DND-41 (cell line): ENCODE results near the gene PLVAP.

ENCODE experiments used
- ATAC-seq: fragments of 200-7000 bp; cut with Tn5 transposase; 3 replicates; pipeline ENCODE4 v1.9.1; 2021; ENCODE audit warnings: low read depth; ENCODE audit not compliant: insufficient read depth
- DNase-seq: peaks from one replicate; pipeline ENCODE4 v3.0.0-alpha.2; 2020
- H2AFZ ChIP-seq: 2 replicates; pipeline ENCODE4 v1.6.0; 2012; ENCODE audit warnings: low read depth, low read length
- H3K27ac ChIP-seq: 2 replicates; pipeline ENCODE4 v1.5.1; 2012; ENCODE audit warnings: low read length, inconsistent platforms
- H3K27me3 ChIP-seq: fragments of 200-600 bp; sonication (generic); 2 replicates; pipeline ENCODE4 v1.6.0; 2012; ENCODE audit warnings: low read length, mild to moderate bottlenecking, inconsistent platforms; ENCODE audit not compliant: insufficient read depth, poor library complexity
- H3K36me3 ChIP-seq: 2 replicates; pipeline ENCODE4 v1.5.1; 2012; ENCODE audit warnings: low read length, inconsistent platforms; ENCODE audit not compliant: insufficient read depth
- H3K4me1 ChIP-seq: 2 replicates; pipeline ENCODE4 v1.5.1; 2012; ENCODE audit warnings: mild to moderate bottlenecking, low read length; ENCODE audit not compliant: insufficient read depth
- H3K4me2 ChIP-seq: 2 replicates; pipeline ENCODE4 v1.6.0; 2012; ENCODE audit warnings: mild to moderate bottlenecking, moderate library complexity, low read length, inconsistent platforms; ENCODE audit not compliant: insufficient read depth
- H3K4me3 ChIP-seq, 2 experiments: fragments of 200-600 bp in 1 of 2; shearing (Covaris generic) in 1 of 2; 2 replicates each; pipeline ENCODE4 v1.5.1; 2012 to 2016; ENCODE audit warnings: inconsistent platforms in 2 of 2, low read length in 2 of 2, mild to moderate bottlenecking in 2 of 2, low read depth in 1 of 2, moderate library complexity in 1 of 2
- H3K79me2 ChIP-seq: 2 replicates; pipeline ENCODE4 v1.6.0; 2012; ENCODE audit warnings: low read length, inconsistent platforms; ENCODE audit not compliant: insufficient read depth
- H3K9ac ChIP-seq: 2 replicates; pipeline ENCODE4 v1.6.0; 2012; ENCODE audit warnings: low read depth, mild to moderate bottlenecking, inconsistent platforms, low read length, moderate library complexity
- H3K9me3 ChIP-seq: 2 replicates; pipeline ENCODE4 v1.5.1; 2012; ENCODE audit warnings: low read length, moderate library complexity, mild to moderate bottlenecking, inconsistent platforms; ENCODE audit not compliant: insufficient read depth, severe bottlenecking
- H4K20me1 ChIP-seq: 2 replicates; pipeline ENCODE4 v1.6.0; 2012; ENCODE audit warnings: low read length; ENCODE audit not compliant: insufficient read depth
- CTCF ChIP-seq: IDR thresholded peaks from 2 replicates; pipeline ENCODE4 v1.5.1; 2012; ENCODE audit warnings: borderline replicate concordance, low read length, moderate library complexity, mild to moderate bottlenecking; ENCODE audit not compliant: poor library complexity, severe bottlenecking; ENCODE audit errors: extremely low read depth
- EZH2 ChIP-seq: IDR thresholded peaks from 3 replicates; pipeline ENCODE4 v1.6.1; 2012; ENCODE audit warnings: borderline replicate concordance, low read depth, mild to moderate bottlenecking, moderate library complexity, low read length, inconsistent platforms; ENCODE audit not compliant: severe bottlenecking

PLVAP gene

GRCh38 chr19:17309198-17309964 lies 67.8 kb downstream of the PLVAP start, which contains the start of gene DDA1:
TSS of gene DDA1 (plus strand) at chr19:17309563. CDS start at chr19:17309655, 92 bp downstream.
- H4K20me1 ChIP-seq: peaks cover 40% of the 10 kb centered on the region
- ATAC-seq (peak; percentile 87), DNase-seq (peak; percentile 100)
- peak within 1 kb of the TSS; percentile 82 for H2AFZ ChIP-seq
- no peaks in the 10 kb centered on the region for H3K9me3 ChIP-seq
- peaks cover 63% of the 10 kb centered on the region for H3K4me1 ChIP-seq
- peaks cover 68% of the 10 kb centered on the region for H3K79me2 ChIP-seq
- peak within 1 kb of the TSS; percentile 82 for H3K27ac ChIP-seq
- H3K9ac ChIP-seq: peak within 1 kb of the TSS; percentile 90
- peak within 1 kb of the TSS; percentile 92 for H3K4me2 ChIP-seq
- TF ChIP-seq EZH2 (no peak), CTCF (no peak)
- H3K36me3 ChIP-seq: peaks cover 35% of the 10 kb centered on the region
- H3K27me3 ChIP-seq: no peaks in the 10 kb centered on the region
- peak within 1 kb of the TSS; percentile 84 for H3K4me3 ChIP-seq

- no peak overlapping the region for H2AFZ ChIP-seq
- peaks cover 23% of the 10 kb centered on the region for H3K36me3 ChIP-seq
- no peak overlapping the region for H3K9ac ChIP-seq
- H4K20me1 ChIP-seq: peaks cover 30% of the 10 kb centered on the region
- H3K4me3 ChIP-seq: no peak overlapping the region
- H3K27ac ChIP-seq: peak overlapping the region; percentile 30; the same call in 1 of the 2 replicates
- H3K9me3 ChIP-seq: no peaks in the 10 kb centered on the region
- H3K4me2 ChIP-seq: peak overlapping the region; percentile 78
- ATAC-seq (no peak), DNase-seq (no peak)
- peaks cover 58% of the 10 kb centered on the region for H3K79me2 ChIP-seq
- H3K27me3 ChIP-seq: no peaks in the 10 kb centered on the region
- TF ChIP-seq EZH2 (no peak), CTCF (no peak)
- peaks cover 63% of the 10 kb centered on the region for H3K4me1 ChIP-seq
Measured at GRCh38 chr19:17307876-17308377, 69.2 kb downstream of the PLVAP start.

DNA sequence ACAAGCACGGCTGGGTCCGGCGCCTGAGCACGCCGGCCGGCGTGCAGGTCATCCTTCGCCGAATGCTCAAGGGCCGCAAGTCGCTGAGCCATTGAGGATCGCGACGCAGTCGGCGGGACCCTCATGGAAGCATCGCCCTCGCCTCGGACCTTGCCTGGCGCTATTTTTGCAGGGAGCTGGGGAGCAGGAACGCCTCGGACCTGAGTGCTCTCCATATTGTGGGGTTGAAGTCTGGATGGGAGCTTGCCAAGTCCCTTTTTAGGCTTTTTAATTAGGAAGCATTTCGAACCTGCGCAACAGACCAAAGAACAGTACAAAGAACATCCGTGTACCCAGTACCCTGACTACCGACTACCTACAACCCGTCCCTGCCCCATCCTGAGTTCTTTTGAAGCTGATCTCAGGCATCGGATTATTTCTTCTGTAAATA lies 70.8 kb downstream of the PLVAP start:
- ATAC-seq: no peak
- no peaks in the 10 kb centered on the region for H3K27me3 ChIP-seq
- H3K4me2 ChIP-seq: peak overlapping the region; percentile 78
- no peaks in the 10 kb centered on the region for H3K9me3 ChIP-seq
- peaks cover 14% of the 10 kb centered on the region for H4K20me1 ChIP-seq
- peak overlapping the region; percentile 60 to 70; a peak in 3 of 4 replicates for H3K4me3 ChIP-seq
- TF ChIP-seq EZH2: no peak
- TF ChIP-seq CTCF: no peak
- peaks cover 52% of the 10 kb centered on the region for H3K4me1 ChIP-seq
- peaks cover 43% of the 10 kb centered on the region for H3K79me2 ChIP-seq
- peaks cover 11% of the 10 kb centered on the region for H3K36me3 ChIP-seq
- peak overlapping the region; percentile 84 for H2AFZ ChIP-seq
- DNase-seq: peak; percentile 26
- peak overlapping the region; percentile 87 for H3K27ac ChIP-seq
- peak overlapping the region; percentile 76 for H3K9ac ChIP-seq
